ENCODE results near the gene RELA. TPM values are rescaled to one million over a fixed set of nuclear protein-coding genes. Genes with fewer than 3 reads are reported as not detected.

The RELA gene
- total RNA-seq, 1 donor from 2014 or later, result 68.2 TPM

- Histone ChIP-seq H3K4me3 (no peak overlapping the region), H3K9me3 (no peaks in the 10 kb centered on the region), H3K27me3 (no peaks in the 10 kb centered on the region), H3K36me3 (peaks cover 67% of the 10 kb centered on the region), H3K27ac (no peak overlapping the region), H3K4me1 (peaks cover 15% of the 10 kb centered on the region)
- DNase-seq, result no peak
- TF ChIP-seq CTCF (IDR thresholded peaks at IDR 0.05), result no peak
- ATAC-seq, result no peak
- intact Hi-C loops (cut with DNase I), result no loop called here
Observed at GRCh38 chr11:65634109-65634436, 28.6 kb downstream of the RELA start.

GRCh38 chr11:65633390-65634108 is 29.2 kb downstream of the RELA start:
- Histone ChIP-seq H3K27me3 (no peaks in the 10 kb centered on the region), H3K36me3 (peaks cover 73% of the 10 kb centered on the region), H3K9me3 (no peaks in the 10 kb centered on the region), H3K4me3 (no peak overlapping the region), H3K4me1 (peaks cover 10% of the 10 kb centered on the region), H3K27ac (no peak overlapping the region)
- no peak for ATAC-seq
- TF ChIP-seq CTCF (IDR thresholded peaks at IDR 0.05), result no peak
- DNase-seq, result no peak
- intact Hi-C loops (cut with DNase I), result no loop called here

- H3K4me1 ChIP-seq, result no peaks in the 10 kb centered on the region
- H3K27me3 ChIP-seq, result no peaks in the 10 kb centered on the region
- no peak for ATAC-seq
- H3K36me3 ChIP-seq, result peaks cover 83% of the 10 kb centered on the region
- H3K4me3 ChIP-seq, result no peak overlapping the region
- TF ChIP-seq CTCF (IDR thresholded peaks at IDR 0.05), result no peak
- DNase-seq, result no peak
- H3K27ac ChIP-seq, result no peak overlapping the region
- intact Hi-C loops (cut with DNase I), result no loop called here
- no peaks in the 10 kb centered on the region for H3K9me3 ChIP-seq
Observed at GRCh38 chr11:65630215-65630614, 32.5 kb downstream of the RELA start.

GRCh38 chr11:65629579-65629978 is 33.1 kb downstream of the RELA start:
- H3K4me1 ChIP-seq, result no peaks in the 10 kb centered on the region
- DNase-seq (no peak), ATAC-seq (no peak)
- peaks cover 83% of the 10 kb centered on the region for H3K36me3 ChIP-seq
- no peak for TF ChIP-seq CTCF (IDR thresholded peaks at IDR 0.05)
- no peaks in the 10 kb centered on the region for H3K9me3 ChIP-seq
- H3K4me3 ChIP-seq, result no peak overlapping the region
- intact Hi-C loops (cut with DNase I), result no loop called here
- no peaks in the 10 kb centered on the region for H3K27me3 ChIP-seq
- H3K27ac ChIP-seq, result no peak overlapping the region

GRCh38 chr11:65627202-65627601 is 35.5 kb downstream of the RELA start:
- no peak for DNase-seq
- intact Hi-C loops (cut with DNase I), result no loop called here
- Histone ChIP-seq H3K4me3 (no peak overlapping the region), H3K27me3 (no peaks in the 10 kb centered on the region), H3K9me3 (no peaks in the 10 kb centered on the region), H3K27ac (no peak overlapping the region), H3K36me3 (peaks cover 91% of the 10 kb centered on the region), H3K4me1 (no peaks in the 10 kb centered on the region)
- ATAC-seq, result no peak
- no peak for TF ChIP-seq CTCF (IDR thresholded peaks at IDR 0.05)

Measured in upper lobe of right lung (tissue), 1 donor.